HG02763 (cell line): ENCODE data around the gene PCK1.

Source experiments
- ATAC-seq: cut with Tn5 transposase; IDR thresholded peaks from one replicate; pipeline ENCODE4 v1.9.1; 2021; ENCODE audit warnings: mild to moderate bottlenecking, moderate library complexity; ENCODE audit not compliant: unreplicated experiment

PCK1 gene

DNA sequence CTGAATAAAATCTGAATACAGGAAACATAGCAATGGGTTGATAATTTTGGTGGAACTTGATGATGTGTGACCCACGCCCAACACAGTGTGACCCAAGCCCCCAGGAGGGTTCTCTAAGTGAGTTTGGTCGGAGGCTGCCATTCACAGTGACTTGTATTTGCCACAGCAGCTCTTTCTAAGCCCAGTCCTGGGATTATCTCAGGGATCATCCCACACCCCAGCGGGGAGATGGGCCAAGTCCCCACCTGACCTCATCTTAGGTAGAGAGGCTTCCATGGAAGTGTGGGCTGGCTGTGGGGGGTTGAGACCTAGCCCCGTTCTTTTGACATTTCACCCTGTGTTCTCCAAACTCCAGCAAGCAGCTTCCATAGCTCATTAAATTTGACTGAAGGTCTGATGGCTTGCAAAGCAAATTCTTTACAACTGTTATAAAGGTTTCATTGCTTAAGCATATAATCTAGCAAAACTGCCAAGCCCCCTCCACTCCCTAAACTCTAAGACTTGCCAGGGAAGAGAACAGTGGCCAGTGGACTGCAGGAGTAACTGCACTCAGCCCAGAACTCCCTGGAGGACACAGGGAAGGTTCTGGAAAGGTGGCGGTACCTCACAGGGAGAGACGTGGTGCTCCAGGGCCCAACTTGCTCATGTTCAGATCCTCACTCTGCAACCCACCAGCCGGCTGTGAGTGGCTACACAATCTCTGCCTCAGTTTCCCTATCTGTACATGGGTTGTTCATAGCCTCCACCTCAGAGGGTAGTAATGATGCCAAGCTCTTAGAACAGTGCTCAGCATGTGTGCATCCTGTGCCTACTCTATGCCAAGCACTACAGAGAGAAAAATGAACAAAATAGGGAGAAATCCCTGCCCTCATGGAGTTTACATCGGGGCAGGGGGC lies 1.0 kb upstream of the PCK1 start:
- no peak for ATAC-seq

DNA sequence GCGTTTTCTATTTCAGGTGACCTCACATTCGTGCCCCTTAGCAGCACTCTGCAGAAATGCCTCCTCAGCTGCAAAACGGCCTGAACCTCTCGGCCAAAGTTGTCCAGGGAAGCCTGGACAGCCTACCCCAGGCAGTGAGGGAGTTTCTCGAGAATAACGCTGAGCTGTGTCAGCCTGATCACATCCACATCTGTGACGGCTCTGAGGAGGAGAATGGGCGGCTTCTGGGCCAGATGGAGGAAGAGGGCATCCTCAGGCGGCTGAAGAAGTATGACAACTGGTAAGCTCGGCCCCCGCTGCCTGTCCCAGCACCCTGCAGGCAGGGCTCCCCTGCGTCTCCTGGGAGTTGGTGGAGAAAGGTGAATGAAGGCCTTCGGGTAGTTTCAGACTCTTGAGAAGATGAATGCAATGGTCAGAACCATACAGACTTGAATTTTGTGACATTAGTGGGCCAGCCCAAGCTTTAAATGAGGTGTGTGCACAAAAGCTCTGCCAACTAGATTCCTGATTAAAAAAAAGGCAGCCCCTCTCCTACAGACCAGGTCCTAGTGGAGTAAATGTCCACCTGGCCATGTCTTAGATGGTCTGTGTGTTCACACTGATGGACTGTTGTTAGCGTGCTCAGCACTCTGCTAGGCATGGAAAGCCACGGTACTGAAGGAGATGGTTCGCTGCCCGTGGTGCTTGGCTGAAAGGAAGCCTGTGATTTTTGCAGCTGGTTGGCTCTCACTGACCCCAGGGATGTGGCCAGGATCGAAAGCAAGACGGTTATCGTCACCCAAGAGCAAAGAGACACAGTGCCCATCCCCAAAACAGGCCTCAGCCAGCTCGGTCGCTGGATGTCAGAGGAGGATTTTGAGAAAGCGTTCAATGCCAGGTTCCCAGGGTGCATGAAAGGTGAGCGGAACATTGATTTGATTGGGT lies 708 bp downstream of the PCK1 start:
- no peak for ATAC-seq

DNA sequence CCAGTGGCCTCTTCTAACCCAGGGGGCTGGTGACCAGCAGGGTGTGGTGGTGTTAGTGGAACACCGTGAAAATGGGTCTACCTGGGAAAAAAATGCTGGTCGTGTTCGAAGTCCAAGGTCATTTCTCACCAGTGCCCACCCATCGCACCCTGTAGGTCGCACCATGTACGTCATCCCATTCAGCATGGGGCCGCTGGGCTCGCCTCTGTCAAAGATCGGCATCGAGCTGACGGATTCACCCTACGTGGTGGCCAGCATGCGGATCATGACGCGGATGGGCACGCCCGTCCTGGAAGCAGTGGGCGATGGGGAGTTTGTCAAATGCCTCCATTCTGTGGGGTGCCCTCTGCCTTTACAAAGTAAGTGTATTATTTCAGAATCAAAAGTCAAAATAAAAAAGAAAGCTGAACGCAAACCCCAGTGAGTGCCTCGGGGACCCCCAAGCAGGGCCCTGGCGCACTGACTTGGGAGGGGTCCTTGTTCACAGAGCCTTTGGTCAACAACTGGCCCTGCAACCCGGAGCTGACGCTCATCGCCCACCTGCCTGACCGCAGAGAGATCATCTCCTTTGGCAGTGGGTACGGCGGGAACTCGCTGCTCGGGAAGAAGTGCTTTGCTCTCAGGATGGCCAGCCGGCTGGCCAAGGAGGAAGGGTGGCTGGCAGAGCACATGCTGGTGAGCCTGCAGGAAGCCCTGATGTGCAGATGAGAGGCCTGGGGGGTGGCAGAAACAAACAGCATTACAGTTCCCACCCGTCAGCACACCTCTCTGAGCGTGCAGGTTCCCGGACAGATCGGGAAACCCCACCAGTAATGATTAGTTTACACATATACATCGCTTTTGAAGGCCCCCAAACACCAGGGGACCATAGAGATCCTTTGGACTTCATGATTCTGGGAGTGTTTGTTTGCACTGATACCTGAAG lies 1.9 kb downstream of the PCK1 start:
- ATAC-seq = no peak

DNA sequence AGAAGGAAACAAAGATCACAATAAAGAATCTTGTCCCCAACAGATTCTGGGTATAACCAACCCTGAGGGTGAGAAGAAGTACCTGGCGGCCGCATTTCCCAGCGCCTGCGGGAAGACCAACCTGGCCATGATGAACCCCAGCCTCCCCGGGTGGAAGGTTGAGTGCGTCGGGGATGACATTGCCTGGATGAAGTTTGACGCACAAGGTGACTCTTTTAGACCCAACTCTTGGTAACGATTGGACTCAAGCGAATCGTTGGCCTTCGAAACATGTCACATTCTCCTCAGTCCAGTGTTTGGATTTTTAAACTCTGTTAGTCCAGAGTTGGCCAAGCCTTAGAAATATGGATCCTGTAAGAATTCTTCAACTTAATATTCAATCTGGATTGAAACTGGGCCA lies 2.6 kb downstream of the PCK1 start:
- no peak for ATAC-seq

DNA sequence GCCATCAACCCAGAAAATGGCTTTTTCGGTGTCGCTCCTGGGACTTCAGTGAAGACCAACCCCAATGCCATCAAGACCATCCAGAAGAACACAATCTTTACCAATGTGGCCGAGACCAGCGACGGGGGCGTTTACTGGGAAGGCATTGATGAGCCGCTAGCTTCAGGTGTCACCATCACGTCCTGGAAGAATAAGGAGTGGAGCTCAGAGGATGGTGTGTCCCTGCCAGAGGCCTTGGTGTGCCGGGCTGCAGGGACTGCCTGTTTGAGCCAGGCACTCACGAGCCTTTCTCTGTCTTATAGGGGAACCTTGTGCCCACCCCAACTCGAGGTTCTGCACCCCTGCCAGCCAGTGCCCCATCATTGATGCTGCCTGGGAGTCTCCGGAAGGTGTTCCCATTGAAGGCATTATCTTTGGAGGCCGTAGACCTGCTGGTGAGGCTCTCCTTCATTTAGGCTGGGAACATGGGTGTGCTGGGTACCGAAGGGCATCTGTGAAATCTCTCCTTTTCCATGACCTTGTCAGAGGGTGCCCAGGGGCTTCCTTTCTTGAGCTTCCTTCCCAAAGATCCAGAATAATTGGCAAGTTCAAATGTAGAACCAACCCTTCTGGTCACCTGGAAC lies 3.4 kb downstream of the PCK1 start:
- ATAC-seq = no peak

DNA sequence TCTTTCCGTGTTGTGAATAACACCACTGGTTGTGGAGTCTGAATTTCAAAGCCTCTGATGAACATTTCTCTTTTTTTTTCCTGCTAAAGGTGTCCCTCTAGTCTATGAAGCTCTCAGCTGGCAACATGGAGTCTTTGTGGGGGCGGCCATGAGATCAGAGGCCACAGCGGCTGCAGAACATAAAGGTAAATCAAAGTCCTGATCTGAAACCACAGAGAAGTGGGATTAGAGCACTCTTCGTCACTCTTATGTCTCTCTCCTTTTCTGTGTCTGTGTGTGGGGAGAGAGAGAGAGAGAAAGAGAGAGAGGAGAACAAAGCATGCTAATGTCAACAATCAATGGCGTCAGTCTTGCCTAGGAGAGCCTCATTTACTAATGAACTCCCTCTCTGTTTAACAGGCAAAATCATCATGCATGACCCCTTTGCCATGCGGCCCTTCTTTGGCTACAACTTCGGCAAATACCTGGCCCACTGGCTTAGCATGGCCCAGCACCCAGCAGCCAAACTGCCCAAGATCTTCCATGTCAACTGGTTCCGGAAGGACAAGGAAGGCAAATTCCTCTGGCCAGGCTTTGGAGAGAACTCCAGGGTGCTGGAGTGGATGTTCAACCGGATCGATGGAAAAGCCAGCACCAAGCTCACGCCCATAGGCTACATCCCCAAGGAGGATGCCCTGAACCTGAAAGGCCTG lies 4.2 kb downstream of the PCK1 start:
- ATAC-seq = no peak

DNA sequence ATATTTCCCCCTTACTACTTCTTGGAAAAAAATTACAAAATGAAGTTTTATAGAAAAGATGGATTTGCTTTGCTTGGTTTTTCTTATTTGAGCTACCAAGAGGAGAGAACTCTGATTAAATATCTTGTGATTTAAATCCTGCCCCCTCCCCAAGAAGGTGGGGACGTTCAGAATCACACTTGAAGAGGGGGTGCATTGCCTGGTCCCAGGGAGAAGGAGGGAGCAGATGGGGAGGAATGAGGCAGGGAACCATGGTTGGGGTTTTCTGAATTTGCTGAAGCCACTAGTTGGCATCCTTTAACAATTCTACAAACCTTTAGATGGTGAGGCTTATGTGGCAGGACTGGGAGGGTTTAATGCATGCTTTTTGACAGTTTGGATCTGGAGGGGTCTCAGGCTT lies 5.5 kb downstream of the PCK1 start:
- no peak for ATAC-seq

DNA sequence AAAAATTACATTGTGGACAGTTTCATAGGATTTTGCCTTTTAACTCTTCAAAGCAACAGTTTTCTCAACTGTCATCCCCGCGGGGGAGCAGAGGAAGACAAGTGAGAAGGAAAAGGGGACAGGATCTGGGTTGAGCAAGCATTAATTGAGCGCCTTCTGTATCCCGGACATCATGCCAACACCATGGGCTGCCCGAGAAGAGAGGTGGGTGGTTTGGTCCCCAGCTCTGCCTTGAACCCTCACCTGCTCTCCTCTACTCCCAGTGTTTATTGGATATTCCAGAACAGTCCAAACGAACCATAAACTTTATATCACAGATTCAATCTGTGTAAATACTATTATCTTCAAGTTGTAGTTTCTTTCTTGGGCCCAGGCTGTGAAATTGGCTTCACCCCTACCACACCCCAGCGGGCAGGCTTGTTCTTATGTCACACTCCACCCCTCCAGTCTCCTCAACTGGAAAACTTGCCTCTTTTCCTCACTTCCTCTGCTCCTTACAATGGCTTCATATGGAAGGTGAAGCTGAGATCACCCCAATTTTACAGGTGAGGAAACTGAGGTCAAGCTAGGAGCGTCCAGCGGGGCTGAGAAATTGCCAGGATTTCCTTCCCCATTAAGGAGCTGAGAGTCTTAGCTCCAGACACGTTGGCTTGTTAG lies 6.0 kb downstream of the PCK1 start:
- no peak for ATAC-seq

DNA sequence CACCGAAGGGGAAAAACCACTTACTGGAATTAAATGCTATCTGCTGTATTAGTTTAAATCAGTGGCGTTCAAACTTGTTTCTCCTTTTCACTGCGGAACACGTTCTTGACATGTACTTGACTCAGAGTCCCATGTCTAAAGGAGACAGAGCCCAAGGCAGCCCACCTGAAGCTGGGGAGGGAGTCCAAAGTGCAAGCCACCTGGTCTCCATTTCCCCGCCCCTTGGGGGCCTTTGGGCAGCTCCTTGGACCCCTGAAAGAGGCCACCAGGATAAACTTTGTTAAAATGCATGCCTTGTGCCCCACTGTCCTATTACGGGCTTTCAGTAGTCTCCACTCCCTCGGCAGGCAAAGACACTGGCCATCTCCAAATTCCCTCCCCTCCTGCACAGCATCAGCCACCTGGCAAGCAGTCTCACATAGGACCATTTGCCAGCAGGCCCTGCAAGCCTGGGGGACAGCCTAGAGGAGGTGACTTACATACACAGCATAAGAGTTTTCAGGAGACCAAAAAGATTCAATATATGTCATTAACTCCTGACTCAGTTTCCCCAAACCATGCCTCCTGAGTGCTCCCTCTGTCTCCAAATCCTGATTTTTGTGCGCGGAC lies 6.7 kb downstream of the PCK1 start:
- ATAC-seq = no peak

DNA sequence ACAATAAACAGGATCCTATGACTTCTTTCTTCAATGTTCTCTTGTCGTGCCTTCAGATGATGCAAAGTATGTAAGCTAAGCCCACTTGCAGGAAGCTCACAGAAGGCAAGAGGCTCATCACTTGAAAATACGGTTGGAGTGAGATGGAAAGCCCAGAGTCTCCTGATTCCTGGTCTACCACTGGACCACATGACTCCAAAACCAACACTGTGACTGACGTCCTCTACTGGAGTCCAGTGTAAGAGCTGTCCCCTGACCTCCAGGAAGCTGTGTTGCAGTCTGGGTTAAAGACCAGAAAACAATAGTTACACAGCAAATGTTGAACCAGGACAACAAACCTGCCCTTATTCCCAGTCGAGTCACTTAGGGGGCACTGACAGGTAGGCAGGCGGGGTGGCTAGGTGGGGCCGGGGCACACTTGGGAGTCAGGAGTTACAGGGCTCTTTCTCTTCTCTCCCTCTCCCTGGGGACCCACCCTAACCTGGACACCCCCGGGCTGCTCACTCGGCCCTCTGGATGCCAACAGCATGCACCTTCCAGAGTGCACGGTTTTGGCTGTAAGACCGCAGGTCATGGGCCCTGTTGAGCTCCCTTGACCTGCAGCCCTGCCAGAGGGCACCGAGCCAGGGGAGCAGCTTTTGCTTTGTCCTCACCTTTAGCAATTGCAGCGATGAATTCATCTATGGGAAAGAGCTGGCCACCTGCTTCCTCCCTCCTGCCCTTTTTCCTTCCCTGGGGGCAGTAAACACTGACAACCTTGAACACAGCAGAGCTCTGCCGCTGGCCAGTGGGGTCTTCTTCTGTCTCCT lies 7.4 kb downstream of the PCK1 start:
- no peak for ATAC-seq

DNA sequence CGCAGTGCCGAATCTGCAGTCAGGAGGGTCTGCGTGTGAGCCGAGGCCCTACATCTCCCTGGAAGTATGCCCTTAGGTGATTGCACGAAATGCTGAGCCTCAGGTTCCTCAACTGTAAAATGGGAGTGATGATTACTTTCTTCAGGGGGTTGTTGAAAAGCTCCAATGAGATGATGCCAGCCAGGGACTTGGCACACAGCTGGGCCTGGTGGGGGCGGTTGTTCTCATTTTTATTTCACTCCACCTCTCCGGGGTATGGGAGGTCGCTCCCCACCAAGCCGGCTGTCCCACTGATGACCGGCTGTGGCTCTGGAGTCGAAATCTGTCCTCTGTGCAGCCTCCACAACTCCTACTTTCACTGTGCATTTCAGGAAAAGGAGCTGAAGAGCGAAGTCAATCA lies 8.1 kb downstream of the PCK1 start:
- ATAC-seq = no peak

DNA sequence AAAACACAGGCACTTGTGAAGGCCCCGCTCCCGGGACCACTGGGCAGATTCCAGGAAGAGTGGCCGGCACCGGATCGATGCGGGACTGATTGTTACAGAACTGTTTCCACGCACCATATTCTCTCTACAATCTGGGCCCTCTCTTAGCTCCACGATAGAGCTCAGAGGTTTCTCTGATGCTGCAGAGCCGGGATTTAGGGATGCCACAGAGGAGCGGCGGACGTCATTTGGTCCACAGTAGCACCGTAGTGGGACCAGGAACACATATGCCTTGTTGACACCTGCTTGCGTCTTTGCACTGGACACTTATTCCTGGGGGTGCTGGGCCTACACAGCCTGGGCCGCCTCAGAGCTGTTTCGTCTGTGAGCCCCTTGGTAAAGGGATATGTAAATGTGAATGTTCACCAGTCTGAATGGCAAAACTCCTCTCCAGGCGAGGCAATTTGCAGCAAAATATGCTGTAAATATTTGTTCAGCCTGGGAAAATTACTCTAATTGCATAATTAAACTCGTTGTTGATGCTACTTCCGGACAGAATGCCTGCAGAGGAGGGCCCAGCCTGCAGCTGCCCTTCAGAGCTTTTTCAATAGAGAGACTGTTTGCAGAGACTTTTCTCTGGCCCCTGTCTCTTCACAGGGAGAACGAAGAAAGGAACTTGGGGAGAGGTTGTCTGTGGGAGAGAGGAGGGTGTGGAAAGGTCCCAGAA lies 9.4 kb downstream of the PCK1 start:
- no peak for ATAC-seq

DNA sequence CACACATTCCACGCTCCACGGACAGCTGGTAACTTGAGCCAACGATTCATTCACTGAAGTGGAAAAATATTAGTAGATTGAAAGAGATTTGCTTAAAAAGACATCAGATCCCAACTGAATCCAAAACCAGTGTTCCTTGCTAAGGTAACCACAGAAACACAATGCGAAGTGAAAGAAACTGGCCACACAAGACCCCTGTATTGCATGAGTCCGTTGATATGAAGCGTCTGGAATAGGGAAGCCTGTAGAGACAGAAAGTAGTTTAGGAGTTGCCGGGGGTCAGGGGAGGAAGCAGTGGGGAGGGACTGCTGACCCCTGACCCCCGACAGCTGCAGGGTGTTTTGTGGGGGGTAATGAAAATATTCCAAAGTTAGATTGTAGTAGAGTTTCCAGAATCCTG lies 10.0 kb downstream of the PCK1 start:
- no peak for ATAC-seq

DNA sequence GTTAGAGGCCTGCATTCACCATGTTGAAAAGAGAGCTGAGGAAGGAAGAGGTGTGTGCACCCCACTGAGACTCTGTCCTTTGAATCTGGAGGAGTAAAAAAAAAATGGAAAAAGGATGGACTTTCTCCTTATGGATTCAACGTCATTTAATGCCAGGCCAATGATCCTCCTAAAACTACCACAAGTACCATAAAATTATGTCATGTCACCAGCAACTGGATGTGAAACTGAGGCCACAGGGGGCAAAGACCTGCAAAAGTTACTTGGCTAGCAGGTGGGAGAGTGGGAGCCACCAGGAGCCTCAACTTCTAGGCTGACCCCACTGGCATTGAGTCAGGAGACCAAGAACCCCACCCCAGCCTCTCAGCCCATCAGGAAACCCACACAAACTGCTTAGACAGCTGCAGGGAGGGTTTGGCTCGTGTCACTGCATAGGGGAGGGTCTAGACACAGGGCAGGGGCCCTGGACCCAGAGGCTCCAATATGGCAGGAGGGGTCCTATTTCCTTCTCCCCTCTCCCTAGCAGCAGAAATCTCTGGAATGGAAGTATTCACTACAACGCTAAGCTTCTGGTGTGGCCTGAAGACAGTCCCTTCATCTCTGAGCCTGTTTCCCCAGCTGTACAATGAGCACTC lies 11.0 kb downstream of the PCK1 start:
- ATAC-seq = no peak

DNA sequence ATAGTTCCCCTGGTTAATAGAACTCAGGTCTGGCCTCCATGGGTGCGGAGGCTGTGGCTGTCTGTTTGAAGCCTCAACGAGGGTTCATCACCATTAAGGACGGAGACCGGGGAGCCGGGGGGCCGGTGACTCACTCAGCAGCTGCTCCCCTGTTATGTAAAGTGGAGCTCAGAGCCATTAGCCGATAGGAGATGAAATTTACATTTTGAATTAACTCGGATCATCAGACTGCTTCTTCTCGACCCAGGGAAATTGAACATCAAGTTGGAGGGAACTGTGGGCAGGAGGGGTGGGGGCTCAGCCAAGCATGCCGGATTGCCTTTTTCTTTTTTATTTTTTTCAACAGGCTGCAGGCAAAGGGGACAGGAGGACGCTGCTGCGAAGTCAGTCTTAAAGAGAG lies 12.3 kb downstream of the PCK1 start:
- ATAC-seq = no peak

DNA sequence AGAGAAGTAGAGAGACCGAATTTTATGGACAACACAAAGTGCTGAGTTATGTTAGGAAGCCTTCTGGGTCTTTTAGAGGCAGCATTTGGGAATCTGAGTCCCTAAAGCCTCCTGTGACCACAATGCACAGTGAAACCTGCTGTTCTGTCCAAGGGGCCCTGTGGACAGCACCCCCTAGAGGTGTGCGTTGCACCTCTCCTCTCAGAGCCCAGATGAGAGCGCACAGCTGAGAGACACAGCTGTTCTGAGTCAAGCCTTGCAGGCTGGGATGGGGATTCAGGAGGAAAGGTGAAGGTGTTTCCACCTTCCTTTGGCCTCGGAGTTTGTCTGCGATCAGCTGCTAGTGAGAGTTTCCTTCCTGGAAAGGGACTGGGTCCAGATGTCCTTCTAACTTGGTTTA lies 13.0 kb downstream of the PCK1 start:
- ATAC-seq = no peak

DNA sequence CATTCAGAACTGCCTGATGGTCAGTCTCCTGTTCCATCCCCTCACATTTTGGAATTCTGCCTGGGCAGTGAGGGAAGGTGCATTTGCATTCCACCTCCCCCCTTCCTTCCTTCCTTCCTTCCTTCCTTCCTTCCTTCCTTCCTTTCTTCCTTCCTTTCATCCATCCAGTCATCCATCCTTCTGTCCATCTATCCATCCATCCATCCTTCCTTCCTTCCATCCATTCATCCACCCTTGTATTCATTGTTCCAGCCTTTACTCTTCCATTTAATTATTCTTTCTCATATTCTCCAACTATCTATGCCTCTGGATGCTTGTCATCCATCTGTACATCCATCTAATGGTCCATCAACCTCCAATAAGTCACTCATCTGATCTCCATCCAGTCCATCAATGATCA lies 14.0 kb downstream of the PCK1 start:
- ATAC-seq = no peak
